Liver (tissue), 9 donors: Measurements from ENCODE around the gene ADAMTS20. TPM values are rescaled to one million over a fixed set of nuclear protein-coding genes. Genes with fewer than 3 reads are reported as not detected.

Source experiments
- DNase-seq: peaks from one replicate; pipeline ENCODE4 v3.0.0-alpha.2; 2017; ENCODE audit warnings: low spot score
- H3K27ac ChIP-seq, 2 donors: one replicate each; pipeline ENCODE4 v1.7.0; 2013; ENCODE audit warnings: inconsistent platforms in 2 of 2, low read length in 2 of 2, control low read depth in 1 of 2, low read depth in 1 of 2, mild to moderate bottlenecking in 1 of 2
- H3K27me3 ChIP-seq, 4 donors: one replicate each; pipeline versions ENCODE4 v1.6.1 to v1.7.0; 2013; ENCODE audit warnings: low read length in 3 of 4, inconsistent platforms in 1 of 4, mild to moderate bottlenecking in 1 of 4, moderate library complexity in 1 of 4; ENCODE audit not compliant: control insufficient read depth in 4 of 4, insufficient read depth in 4 of 4
- H3K36me3 ChIP-seq, 4 donors: one replicate each; pipeline versions ENCODE4 v1.6.1 to v1.7.0; 2013; ENCODE audit warnings: low read length in 3 of 4, mild to moderate bottlenecking in 3 of 4, low read depth in 1 of 4, moderate library complexity in 1 of 4; ENCODE audit not compliant: control insufficient read depth in 4 of 4, insufficient read depth in 3 of 4
- H3K4me1 ChIP-seq, 4 donors: one replicate each; pipeline versions ENCODE4 v1.6.1 to v1.7.0; 2013; ENCODE audit warnings: low read length in 3 of 4, mild to moderate bottlenecking in 3 of 4, moderate library complexity in 1 of 4; ENCODE audit not compliant: control insufficient read depth in 4 of 4, insufficient read depth in 4 of 4
- H3K4me3 ChIP-seq, 3 donors: one replicate each; pipeline versions ENCODE4 v1.6.1 to v1.7.0; 2013; ENCODE audit warnings: low read length in 3 of 3, control low read depth in 1 of 3, low read depth in 1 of 3, mild to moderate bottlenecking in 1 of 3
- H3K9ac ChIP-seq, 2 donors: one replicate each; pipeline ENCODE4 v1.7.0; 2013; ENCODE audit warnings: low read length in 2 of 2, mild to moderate bottlenecking in 2 of 2, moderate library complexity in 2 of 2, control low read depth in 1 of 2, low read depth in 1 of 2
- H3K9me3 ChIP-seq, 4 donors: one replicate each; pipeline versions ENCODE4 v1.6.1 to v1.7.0; 2013; ENCODE audit warnings: low read length in 3 of 4; ENCODE audit not compliant: control insufficient read depth in 4 of 4
- ATF3 ChIP-seq: IDR thresholded peaks from 2 replicates; pipeline ENCODE4 v1.6.1; 2016; ENCODE audit warnings: antibody characterized with exemption
- CTCF ChIP-seq: fragments of 150-350 bp; IDR thresholded peaks from 2 replicates; pipeline ENCODE4 v1.5.1; 2017; ENCODE audit warnings: improper control_type of control experiment, low read depth, low read length; ENCODE audit not compliant: missing input control
- EGR1 ChIP-seq, 2 donors: IDR thresholded peaks; 2 replicates each; pipeline ENCODE4 v1.6.1; 2016 to 2018; ENCODE audit warnings: antibody characterized with exemption in 2 of 2, low read depth in 2 of 2
- FOXA1 ChIP-seq: IDR thresholded peaks from 2 replicates; pipeline ENCODE4 v1.6.1; 2016; ENCODE audit warnings: antibody characterized with exemption
- FOXA2 ChIP-seq: IDR thresholded peaks from 2 replicates; pipeline ENCODE4 v1.6.1; 2016; ENCODE audit warnings: antibody characterized with exemption
- GABPA ChIP-seq, 2 donors: IDR thresholded peaks in 1 of 2; conservative IDR thresholded peaks in 1 of 2; 2 replicates each; pipeline ENCODE4 v1.6.1; 2016; ENCODE audit warnings: antibody characterized with exemption in 2 of 2, mild to moderate bottlenecking in 1 of 2, moderate library complexity in 1 of 2
- HNF4A ChIP-seq, 2 donors: conservative IDR thresholded peaks; 2 replicates each; pipeline ENCODE4 v1.6.1; 2016; ENCODE audit warnings: antibody characterized with exemption in 2 of 2, mild to moderate bottlenecking in 2 of 2
- HNF4G ChIP-seq: IDR thresholded peaks from 2 replicates; pipeline ENCODE4 v1.6.1; 2016; ENCODE audit warnings: antibody characterized with exemption
- JUND ChIP-seq, 2 donors: IDR thresholded peaks; 2 replicates each; pipeline ENCODE4 v1.6.1; 2016; ENCODE audit warnings: antibody characterized with exemption in 2 of 2
- MAX ChIP-seq: IDR thresholded peaks from 2 replicates; pipeline ENCODE4 v1.6.1; 2016; ENCODE audit warnings: antibody characterized with exemption
- NR2F2 ChIP-seq: IDR thresholded peaks from 2 replicates; pipeline ENCODE4 v1.6.1; 2016; ENCODE audit warnings: antibody characterized with exemption
- RAD21 ChIP-seq, 2 donors: IDR thresholded peaks; 2 replicates each; pipeline ENCODE4 v1.6.1; 2016; ENCODE audit warnings: antibody characterized with exemption in 2 of 2, mild to moderate bottlenecking in 2 of 2
- REST ChIP-seq: IDR thresholded peaks from 2 replicates; pipeline ENCODE4 v1.6.1; 2016; ENCODE audit warnings: antibody characterized with exemption, mild to moderate bottlenecking
- RXRA ChIP-seq, 2 donors: IDR thresholded peaks; 2 replicates each; pipeline ENCODE4 v1.6.1; 2017 to 2018; ENCODE audit warnings: antibody characterized with exemption in 2 of 2, mild to moderate bottlenecking in 1 of 2
- SP1 ChIP-seq: IDR thresholded peaks from 2 replicates; pipeline ENCODE4 v1.6.1; 2018; ENCODE audit warnings: antibody characterized with exemption, mild to moderate bottlenecking
- TAF1 ChIP-seq: conservative IDR thresholded peaks from 2 replicates; pipeline ENCODE4 v1.6.1; 2016; ENCODE audit warnings: antibody characterized with exemption, mild to moderate bottlenecking
- YY1 ChIP-seq: IDR thresholded peaks from 2 replicates; pipeline ENCODE4 v1.6.1; 2016; ENCODE audit warnings: antibody characterized with exemption, mild to moderate bottlenecking
- WGBS: extraction: QIAGEN DNeasy Blood & Tissue Kit; methylation state at CpG from one replicate; pipeline ENCODE4 v1.1.7; 2013; 5-methylcytosine and 5-hydroxymethylcytosine counted together
- polyA plus RNA-seq, 2 donors: library from polyadenylated mRNA; stranded (reverse) in 1 of 2; unstranded in 1 of 2; fragments of 200-250 nt in 1 of 2; fragments of >200 nt in 1 of 2; fragmentation: Nextera tagmentation in 1 of 2; extraction: Ambion mirVana in 1 of 2; gene quantifications; one replicate each; pipeline versions ENCODE4 v1.2.1 to v1.2.3, GENCODE V29; 2013 to 2015
- total RNA-seq, 2 donors: library from RNA; depleted of rRNA; stranded (reverse); fragments of >200 nt; gene quantifications; one replicate each; pipeline ENCODE4 v1.2.3, GENCODE V29; 2014
- donor health status: healthy.
- donor health status: healthy.
- donor health status: healthy.
- donor health status: healthy.
- donor health status: healthy.

ADAMTS20 gene
- total and polyA plus RNA-seq, 4 donors: 0.05 TPM; not detected in 3

GRCh38 chr12:43320281-43320680 lies 231.7 kb downstream of the ADAMTS20 start (continued):
- TF ChIP-seq CTCF: no peak
- TF ChIP-seq JUND (IDR thresholded peaks at IDR 0.05): no peak
- TF ChIP-seq YY1: no peak
- no peak for TF ChIP-seq RXRA (IDR thresholded peaks at IDR 0.05)
- TF ChIP-seq ATF3: no peak
- no peak for TF ChIP-seq EGR1 (IDR thresholded peaks at IDR 0.05; ENCODE audit: low read depth in 2 of 2)
- TF ChIP-seq MAX: no peak
- TF ChIP-seq TAF1: no peak
- TF ChIP-seq SP1: no peak
- no peak for TF ChIP-seq HNF4G

- Histone ChIP-seq H3K4me1 (no peaks in the 10 kb centered on the region), H3K27ac (no peak overlapping the region), H3K9me3 (no peaks in the 10 kb centered on the region), H3K27me3 (no peaks in the 10 kb centered on the region), H3K4me3 (no peak overlapping the region), H3K9ac (no peak overlapping the region), H3K36me3 (no peaks in the 10 kb centered on the region)
- TF ChIP-seq RAD21 (IDR thresholded peaks at IDR 0.05) (no peak), HNF4G (no peak), FOXA1 (no peak), EGR1 (IDR thresholded peaks at IDR 0.05; ENCODE audit: low read depth in 2 of 2) (no peak), HNF4A (conservative IDR thresholded peaks at IDR 0.05) (no peak), FOXA2 (no peak), CTCF (no peak)
- no peak for DNase-seq
- 71% methylated on average over 4 of the region's 4 CpGs for WGBS
These were observed 234.0 kb downstream of the ADAMTS20 start for GRCh38 chr12:43318021-43318420.

GRCh38 chr12:43317156-43317555 lies 234.8 kb downstream of the ADAMTS20 start:
- Histone ChIP-seq H3K4me1 (no peaks in the 10 kb centered on the region), H3K27me3 (no peaks in the 10 kb centered on the region), H3K9ac (no peak overlapping the region), H3K27ac (no peak overlapping the region), H3K9me3 (no peaks in the 10 kb centered on the region), H3K4me3 (no peak overlapping the region), H3K36me3 (no peaks in the 10 kb centered on the region)
- DNase-seq: no peak
- TF ChIP-seq NR2F2 (no peak), REST (no peak), YY1 (no peak), FOXA2 (no peak), RXRA (IDR thresholded peaks at IDR 0.05) (no peak), SP1 (no peak), TAF1 (no peak), GABPA (IDR thresholded peaks at IDR 0.05 in 1 of 2, conservative IDR thresholded peaks at IDR 0.05 in 1 of 2) (no peak), FOXA1 (no peak)
- WGBS: 50% methylated on average over 3 of the region's 3 CpGs
